ENCODE measurements around the gene CDKL1. TPM values are rescaled to one million over a fixed set of nuclear protein-coding genes. Genes with fewer than 3 reads are reported as not detected.

The CDKL1 gene
- total RNA-seq: 10 to 100 TPM in 1 of 2 donors, 1 to 10 TPM in 1; 3.6 to 10.2 TPM

- Mint-ChIP-seq H3K4me1 (peaks cover 6% of the 10 kb centered on the region), H3K36me3 (ENCODE audit: low read depth) (no peaks in the 10 kb centered on the region), H3K4me3 (peak within 1 kb of the TSS; percentile 84), H3K9me3 (no peaks in the 10 kb centered on the region), H3K27ac (peak within 1 kb of the TSS; percentile 58), H3K27me3 (no peaks in the 10 kb centered on the region)
- ATAC-seq (replicated peaks): peak; percentile 85
Observed at GRCh38 chr14:50396631-50397389, at the start of gene CDKL1. CDKL1 (minus strand) TSS chr14:50396881; CDS start chr14:50395868, 1,013 bp downstream.

GRCh38 chr14:50434528-50434927, 37.8 kb upstream of the CDKL1 start:
- H3K9me3 Mint-ChIP-seq: peaks cover 3% of the 10 kb centered on the region
- ATAC-seq (replicated peaks): no peak
- no peak overlapping the region for H3K27ac Mint-ChIP-seq
- no peaks in the 10 kb centered on the region for H3K27me3 Mint-ChIP-seq
- peaks cover 77% of the 10 kb centered on the region for H3K36me3 Mint-ChIP-seq (ENCODE audit: low read depth)
- no peak overlapping the region for H3K4me3 Mint-ChIP-seq
- H3K4me1 Mint-ChIP-seq: no peaks in the 10 kb centered on the region

GRCh38 chr14:50432131-50432530, 35.5 kb upstream of the CDKL1 start:
- Mint-ChIP-seq H3K4me3 (no peak overlapping the region), H3K27ac (no peak overlapping the region)

DNA sequence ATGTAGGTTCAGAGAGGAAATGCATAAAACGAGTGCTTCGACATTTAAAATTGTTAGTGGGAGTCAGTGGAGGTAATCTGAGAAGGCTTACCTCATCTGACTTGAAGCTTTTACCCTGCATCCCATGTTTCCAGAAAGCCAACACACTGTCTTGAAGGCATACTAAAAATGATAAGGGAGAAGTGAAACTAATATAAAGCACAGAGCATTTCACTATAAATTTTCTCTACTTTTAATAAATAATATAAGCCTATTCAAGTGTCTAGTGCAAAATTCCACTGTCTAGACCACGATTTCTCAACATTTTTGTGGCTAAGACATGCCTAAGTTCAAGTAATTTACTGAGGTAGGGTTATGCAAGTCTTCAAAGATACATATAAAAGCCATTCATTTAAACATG, 29.1 kb upstream of the CDKL1 start:
- H3K27me3 Mint-ChIP-seq: no peaks in the 10 kb centered on the region
- H3K9me3 Mint-ChIP-seq: no peaks in the 10 kb centered on the region
- peaks cover 67% of the 10 kb centered on the region for H3K36me3 Mint-ChIP-seq (ENCODE audit: low read depth)
- ATAC-seq (replicated peaks): no peak
- no peak overlapping the region for H3K4me3 Mint-ChIP-seq
- H3K4me1 Mint-ChIP-seq: no peaks in the 10 kb centered on the region
- H3K27ac Mint-ChIP-seq: no peak overlapping the region

More at GRCh38 chr14:50432131-50432530, 35.5 kb upstream of the CDKL1 start:
- peaks cover 3% of the 10 kb centered on the region for H3K9me3 Mint-ChIP-seq
- no peaks in the 10 kb centered on the region for H3K27me3 Mint-ChIP-seq
- ATAC-seq (replicated peaks): no peak
- no peaks in the 10 kb centered on the region for H3K4me1 Mint-ChIP-seq
- H3K36me3 Mint-ChIP-seq (ENCODE audit: low read depth): peaks cover 73% of the 10 kb centered on the region

- Mint-ChIP-seq H3K4me1 (no peaks in the 10 kb centered on the region), H3K27me3 (no peaks in the 10 kb centered on the region), H3K27ac (no peak overlapping the region), H3K4me3 (no peak overlapping the region), H3K36me3 (ENCODE audit: low read depth) (peaks cover 74% of the 10 kb centered on the region), H3K9me3 (no peaks in the 10 kb centered on the region)
- no peak for ATAC-seq (replicated peaks)
Observed at GRCh38 chr14:50425105-50425504, 28.4 kb upstream of the CDKL1 start.

GRCh38 chr14:50423529-50423928, 26.8 kb upstream of the CDKL1 start:
- Mint-ChIP-seq H3K27me3 (no peaks in the 10 kb centered on the region), H3K36me3 (ENCODE audit: low read depth) (peaks cover 78% of the 10 kb centered on the region), H3K9me3 (no peaks in the 10 kb centered on the region), H3K4me1 (no peaks in the 10 kb centered on the region), H3K4me3 (no peak overlapping the region), H3K27ac (no peak overlapping the region)
- ATAC-seq (replicated peaks): no peak

GRCh38 chr14:50421499-50421898, 24.8 kb upstream of the CDKL1 start:
- Mint-ChIP-seq H3K9me3 (no peaks in the 10 kb centered on the region), H3K27ac (no peak overlapping the region), H3K27me3 (no peaks in the 10 kb centered on the region), H3K4me1 (no peaks in the 10 kb centered on the region), H3K36me3 (ENCODE audit: low read depth) (peaks cover 85% of the 10 kb centered on the region), H3K4me3 (no peak overlapping the region)
- ATAC-seq (replicated peaks): no peak

DNA sequence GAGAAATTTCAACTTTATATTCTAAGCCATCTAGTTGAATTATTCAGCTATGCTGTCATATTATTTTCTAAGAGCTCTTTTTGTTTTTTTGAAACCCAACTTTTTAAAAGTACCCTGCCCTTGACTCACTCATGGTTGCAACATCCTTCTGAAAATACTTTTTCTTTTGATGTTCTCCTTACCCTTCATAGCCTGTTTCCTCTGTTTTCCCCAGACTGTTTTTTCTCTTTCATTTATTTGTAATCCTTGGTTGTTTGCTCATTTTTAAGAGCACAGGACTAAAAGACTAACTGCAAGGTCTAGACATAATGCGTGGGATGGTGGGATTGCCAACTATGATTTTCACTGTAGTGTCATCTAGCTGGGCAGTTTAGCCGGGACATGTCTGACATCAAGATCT, 21.2 kb upstream of the CDKL1 start:
- Mint-ChIP-seq H3K4me1 (no peaks in the 10 kb centered on the region), H3K27ac (peak overlapping the region; percentile 16), H3K27me3 (no peaks in the 10 kb centered on the region), H3K36me3 (ENCODE audit: low read depth) (peaks cover 72% of the 10 kb centered on the region), H3K9me3 (peaks cover 4% of the 10 kb centered on the region), H3K4me3 (no peak overlapping the region)
- no peak for ATAC-seq (replicated peaks)

DNA sequence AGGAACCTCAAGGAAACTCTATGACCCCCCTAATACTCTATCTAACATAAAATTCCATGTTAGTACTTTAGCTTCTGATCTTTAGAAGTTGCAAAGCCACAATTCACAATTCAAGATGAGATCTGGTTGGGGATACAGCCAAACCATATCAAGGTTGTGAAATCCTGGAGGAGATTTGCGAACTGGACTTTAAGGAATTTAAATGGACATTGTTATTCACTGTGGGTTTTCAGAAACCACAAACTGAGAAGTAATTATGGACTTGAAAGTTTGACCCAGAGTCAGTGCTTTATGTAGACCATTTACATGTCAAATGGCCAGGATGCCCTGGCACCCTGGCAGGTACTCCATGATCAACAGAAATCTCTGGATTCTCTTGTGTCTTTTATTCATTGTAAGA, 14.2 kb upstream of the CDKL1 start:
- Mint-ChIP-seq H3K27ac (no peak overlapping the region), H3K27me3 (no peaks in the 10 kb centered on the region), H3K36me3 (ENCODE audit: low read depth) (peaks cover 3% of the 10 kb centered on the region), H3K9me3 (peaks cover 10% of the 10 kb centered on the region), H3K4me3 (no peak overlapping the region), H3K4me1 (no peaks in the 10 kb centered on the region)
- ATAC-seq (replicated peaks): no peak

- no peaks in the 10 kb centered on the region for H3K4me1 Mint-ChIP-seq
- H3K27me3 Mint-ChIP-seq: no peaks in the 10 kb centered on the region
- no peak overlapping the region for H3K27ac Mint-ChIP-seq
- peaks cover 15% of the 10 kb centered on the region for H3K9me3 Mint-ChIP-seq
- no peaks in the 10 kb centered on the region for H3K36me3 Mint-ChIP-seq (ENCODE audit: low read depth)
- no peak overlapping the region for H3K4me3 Mint-ChIP-seq
- ATAC-seq (replicated peaks): no peak
Observed at GRCh38 chr14:50410071-50410470, 13.4 kb upstream of the CDKL1 start.

DNA sequence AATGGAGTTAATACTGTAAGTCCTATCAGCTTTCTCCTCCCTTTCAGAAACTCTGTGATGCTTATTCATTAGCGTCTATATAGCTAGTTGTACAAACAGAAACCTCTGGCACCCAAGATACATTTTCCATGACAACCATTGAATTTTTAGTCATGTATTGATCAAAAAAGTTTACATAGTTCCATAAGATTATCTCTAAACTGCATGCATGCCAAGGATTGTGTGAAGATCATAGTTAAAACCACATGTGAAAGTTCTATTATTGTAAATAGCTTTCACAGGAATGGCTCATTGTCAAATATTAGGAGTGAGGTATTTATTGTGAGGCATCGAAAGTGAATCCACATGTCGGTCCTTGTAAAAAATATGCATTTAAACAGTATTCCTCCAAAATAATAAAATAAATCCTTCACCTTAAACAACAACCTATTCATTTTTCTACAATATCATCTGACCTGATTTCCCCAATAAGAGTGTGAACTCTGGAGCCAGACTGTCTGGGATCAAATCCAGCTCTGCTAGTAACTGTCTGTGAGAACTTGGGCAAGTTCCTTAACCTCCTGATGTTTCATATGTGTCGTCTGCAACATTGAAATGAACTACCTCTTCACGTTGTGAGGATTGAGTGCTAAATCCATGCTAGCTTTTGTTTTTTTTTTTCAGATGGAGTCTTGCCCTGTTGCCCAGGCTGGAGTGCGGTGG, 10.6 kb upstream of the CDKL1 start:
- Mint-ChIP-seq H3K9me3 (peaks cover 11% of the 10 kb centered on the region), H3K4me1 (no peaks in the 10 kb centered on the region), H3K27ac (no peak overlapping the region), H3K36me3 (ENCODE audit: low read depth) (no peaks in the 10 kb centered on the region), H3K4me3 (no peak overlapping the region), H3K27me3 (no peaks in the 10 kb centered on the region)
- ATAC-seq (replicated peaks): no peak

DNA sequence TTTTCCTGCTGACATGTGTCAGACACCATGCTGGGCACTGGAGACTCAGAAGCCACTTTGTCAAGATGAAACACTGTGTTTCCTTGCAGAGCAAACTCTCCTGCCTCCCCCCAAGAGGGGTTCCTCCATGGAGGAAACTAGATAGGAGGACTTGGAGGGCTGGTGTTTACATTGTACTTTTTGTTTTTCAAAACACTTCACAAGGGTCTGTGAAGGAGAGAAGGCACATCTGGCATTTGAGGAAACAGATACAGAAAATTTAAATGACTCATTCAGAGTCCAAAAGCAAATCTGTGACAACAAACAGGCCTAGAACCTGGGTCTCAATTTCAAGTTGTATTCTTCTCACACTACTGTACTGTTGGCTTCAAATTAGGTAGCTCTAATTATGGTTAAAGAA, 6.7 kb upstream of the CDKL1 start:
- no peak overlapping the region for H3K4me3 Mint-ChIP-seq
- no peak for ATAC-seq (replicated peaks)
- H3K4me1 Mint-ChIP-seq: no peaks in the 10 kb centered on the region
- no peaks in the 10 kb centered on the region for H3K27me3 Mint-ChIP-seq
- H3K27ac Mint-ChIP-seq: no peak overlapping the region
- peaks cover 7% of the 10 kb centered on the region for H3K9me3 Mint-ChIP-seq
- no peaks in the 10 kb centered on the region for H3K36me3 Mint-ChIP-seq (ENCODE audit: low read depth)

- H3K4me3 Mint-ChIP-seq: no peak overlapping the region
- peaks cover 7% of the 10 kb centered on the region for H3K9me3 Mint-ChIP-seq
- no peak overlapping the region for H3K27ac Mint-ChIP-seq
- no peaks in the 10 kb centered on the region for H3K4me1 Mint-ChIP-seq
- H3K27me3 Mint-ChIP-seq: no peaks in the 10 kb centered on the region
- peak; percentile 31 for ATAC-seq (replicated peaks)
- H3K36me3 Mint-ChIP-seq (ENCODE audit: low read depth): no peaks in the 10 kb centered on the region
Observed at GRCh38 chr14:50402965-50403364, 6.3 kb upstream of the CDKL1 start.

DNA sequence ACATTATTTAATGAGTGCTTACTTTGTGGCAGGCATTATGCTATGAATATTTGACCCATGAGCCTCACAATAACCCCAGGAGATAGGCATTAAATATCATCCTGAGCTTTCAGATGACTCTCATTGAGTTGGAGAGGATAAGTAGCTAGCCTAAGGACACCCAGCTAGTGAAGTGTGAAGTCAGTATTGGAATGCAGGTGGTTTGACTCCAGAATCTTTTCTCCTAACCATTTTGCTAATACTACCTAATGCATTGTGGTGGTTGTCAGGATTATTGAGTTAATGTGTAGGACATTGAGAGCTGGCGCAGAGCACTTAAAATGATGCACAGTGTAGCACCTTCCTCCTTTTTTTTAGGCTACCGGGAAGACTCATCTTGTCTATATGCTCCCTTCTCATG, 3.8 kb upstream of the CDKL1 start:
- H3K27me3 Mint-ChIP-seq: no peaks in the 10 kb centered on the region
- peaks cover 2% of the 10 kb centered on the region for H3K9me3 Mint-ChIP-seq
- H3K4me3 Mint-ChIP-seq: no peak overlapping the region
- H3K36me3 Mint-ChIP-seq (ENCODE audit: low read depth): no peaks in the 10 kb centered on the region
- H3K4me1 Mint-ChIP-seq: peaks cover 6% of the 10 kb centered on the region
- no peak overlapping the region for H3K27ac Mint-ChIP-seq
- no peak for ATAC-seq (replicated peaks)
